GM19397 (cell line): Measurements from ENCODE around the gene EBF3.
"Not testable (repeated sequence)": the region's sequence is repeated elsewhere in the genome, so short reads cannot be mapped to it uniquely, and the experiment has no call there.

Experiments
- ATAC-seq: cut with Tn5 transposase; IDR thresholded peaks from one replicate; pipeline ENCODE4 v1.9.1; 2021; ENCODE audit warnings: mild to moderate bottlenecking, moderate library complexity; ENCODE audit not compliant: unreplicated experiment

Gene EBF3

GRCh38 chr10:129932751-129933433, 31.2 kb downstream of the EBF3 start:
- ATAC-seq, result no peak

GRCh38 chr10:129932182-129932581, 31.9 kb downstream of the EBF3 start:
- no peak for ATAC-seq

DNA sequence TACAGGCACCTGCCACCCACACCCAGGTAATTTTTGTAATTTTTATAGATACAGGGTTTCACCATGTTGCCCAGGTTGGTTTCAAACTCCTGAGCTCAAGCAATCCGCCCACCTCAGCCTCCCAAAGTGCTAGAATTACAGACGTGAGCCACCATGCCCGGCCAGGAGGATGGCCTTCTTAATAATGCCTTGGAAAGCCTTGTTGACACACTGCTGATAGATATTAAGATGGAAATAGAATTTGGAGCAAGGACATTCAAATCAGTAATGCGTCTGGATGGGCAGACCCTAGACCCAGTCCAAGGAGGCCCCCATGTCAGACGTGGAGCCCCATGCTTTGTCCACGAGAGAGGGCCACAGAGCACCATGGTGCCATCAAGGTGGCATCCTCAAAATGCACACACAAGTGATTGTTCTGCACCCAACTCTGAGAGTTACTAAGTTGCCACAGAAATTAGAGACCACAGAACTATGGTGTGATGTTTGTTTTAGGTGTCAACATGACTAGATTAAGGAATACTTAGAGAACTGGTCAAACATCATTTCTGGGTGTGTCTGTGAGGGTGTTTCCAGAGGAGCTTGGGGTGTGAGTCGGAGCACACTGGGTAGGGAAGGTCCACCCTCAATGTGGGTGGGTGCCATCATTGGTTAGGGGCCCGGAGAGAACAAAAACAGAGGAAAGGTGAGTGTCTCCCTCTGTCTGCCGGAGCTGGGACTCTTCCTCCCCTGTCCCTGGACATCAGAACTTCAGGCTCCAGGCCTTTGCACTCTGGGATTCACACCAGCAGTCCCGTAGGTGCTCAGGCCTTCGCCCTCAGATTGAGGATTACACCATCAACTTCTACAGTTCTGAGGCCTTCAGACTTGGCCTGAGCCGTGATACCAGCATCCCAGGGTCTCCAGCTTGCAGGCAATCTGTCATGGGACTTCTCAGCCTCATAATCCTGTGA, 34.5 kb downstream of the EBF3 start:
- no peak for ATAC-seq

GRCh38 chr10:129927351-129928120, 36.5 kb downstream of the EBF3 start:
- ATAC-seq, result no peak

DNA sequence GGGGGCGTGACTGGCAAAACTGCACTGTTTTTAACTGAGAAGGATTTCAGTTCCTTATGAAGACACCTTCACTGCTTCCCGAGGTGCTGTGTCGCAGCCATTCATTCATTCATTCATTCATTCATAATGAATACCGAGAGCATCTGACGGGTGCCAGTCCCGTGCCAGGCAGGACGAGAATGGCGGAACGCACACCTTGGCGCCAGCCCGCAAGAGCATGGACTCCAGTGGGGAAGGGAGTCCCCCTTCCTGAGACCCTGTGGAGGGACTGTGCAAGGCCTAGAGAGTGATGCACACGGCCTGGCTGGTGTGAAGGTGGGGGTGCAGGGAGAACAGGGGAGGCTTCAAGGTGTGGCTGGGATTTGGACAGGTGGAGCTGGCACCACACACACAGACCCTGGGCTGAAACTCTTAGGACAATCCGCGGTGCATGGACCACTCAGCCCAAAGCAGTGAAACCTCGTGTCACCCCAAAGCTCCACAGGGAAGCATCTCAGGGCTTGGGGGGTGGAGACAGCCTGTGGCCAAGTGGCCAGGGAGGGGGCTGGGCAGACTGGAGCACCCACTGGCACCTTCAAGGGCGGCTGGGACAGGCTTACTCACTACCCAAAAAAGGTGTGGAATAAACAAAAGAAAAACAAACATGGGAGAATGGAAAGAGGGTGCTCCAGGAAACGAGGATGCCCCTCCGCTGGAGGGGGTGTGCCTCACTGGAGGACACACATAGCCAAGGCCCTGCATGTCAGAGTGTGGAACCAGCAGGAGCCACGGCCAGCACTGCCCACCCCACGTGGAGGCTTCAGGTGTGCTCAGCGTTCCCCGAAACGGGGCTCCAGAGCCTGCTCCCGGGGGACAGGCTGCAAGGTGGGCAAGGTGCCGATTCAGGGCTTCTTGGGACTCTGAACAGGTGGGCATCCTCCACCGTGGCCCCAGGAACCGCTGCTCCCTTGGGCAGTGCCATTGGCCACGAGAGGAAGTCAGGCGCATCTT, 37.7 kb downstream of the EBF3 start:
- ATAC-seq, result no peak

DNA sequence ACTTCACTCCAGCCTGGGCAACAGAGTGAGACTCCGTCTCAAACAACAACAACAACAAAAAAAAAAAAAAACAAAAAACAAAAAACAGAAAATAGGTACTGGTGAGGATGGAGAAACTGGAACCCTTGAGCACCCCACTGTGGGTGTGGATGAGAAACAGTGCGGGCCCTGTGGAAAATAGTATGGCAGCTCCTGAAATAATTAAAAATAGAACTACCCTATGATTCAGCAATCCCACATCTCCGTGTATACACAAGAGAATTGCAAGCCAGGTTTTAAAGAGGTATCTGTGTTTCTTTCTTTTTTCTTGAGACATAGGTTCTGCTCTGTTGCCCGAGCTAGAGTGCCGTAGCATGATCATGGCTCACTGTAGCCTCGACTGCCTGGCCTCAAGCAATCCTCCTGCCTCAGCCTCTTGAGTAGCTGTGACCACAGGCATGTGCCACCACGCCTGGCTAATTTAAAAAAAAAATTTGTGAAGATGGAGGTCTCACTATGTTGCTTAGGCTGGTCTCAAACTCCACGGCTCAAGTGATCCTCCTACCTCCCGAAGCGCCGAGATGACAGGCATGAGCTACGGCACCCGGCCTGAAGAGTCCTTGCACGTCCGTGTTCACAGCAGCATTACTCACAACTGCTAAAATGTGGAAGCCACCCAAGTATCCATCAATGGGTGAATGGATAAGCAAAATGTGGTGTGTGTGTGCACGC, 39.5 kb downstream of the EBF3 start:
- ATAC-seq, result no peak

GRCh38 chr10:129922598-129923123, 41.4 kb downstream of the EBF3 start:
- no peak for ATAC-seq

- ATAC-seq, result no peak
Measured at GRCh38 chr10:129921801-129922597, 42.1 kb downstream of the EBF3 start.

DNA sequence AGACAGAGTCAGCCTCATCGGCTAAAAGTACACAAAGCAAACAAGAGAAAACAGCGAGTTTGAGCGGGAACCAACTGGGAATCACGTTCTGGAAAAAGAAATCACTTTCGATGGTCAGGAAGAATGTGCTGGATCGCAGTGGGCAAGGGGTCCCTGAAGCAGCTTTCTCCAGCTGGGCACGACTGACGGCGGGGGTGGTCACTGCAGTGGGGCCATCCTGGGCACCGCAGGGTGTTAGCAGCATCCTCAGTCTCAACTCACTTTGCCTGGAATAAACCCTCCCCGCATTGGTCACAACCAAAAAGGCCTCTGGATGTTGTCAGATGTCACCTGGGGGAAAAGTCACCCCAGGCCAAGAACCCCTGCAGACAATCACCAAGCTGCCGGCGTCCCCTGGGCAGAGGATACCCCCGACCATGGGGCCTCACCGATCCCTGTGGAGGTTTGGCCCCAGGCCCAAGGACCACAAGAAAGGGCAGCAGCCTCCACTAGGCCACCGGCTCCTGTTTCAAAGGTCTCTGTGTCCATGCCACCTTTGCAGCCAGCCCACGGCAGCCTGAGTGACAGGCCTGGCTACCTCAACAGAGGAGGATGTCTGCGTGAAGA, 42.9 kb downstream of the EBF3 start:
- no peak for ATAC-seq

GRCh38 chr10:129920187-129920586, 43.9 kb downstream of the EBF3 start:
- not testable (repeated sequence) for ATAC-seq

DNA sequence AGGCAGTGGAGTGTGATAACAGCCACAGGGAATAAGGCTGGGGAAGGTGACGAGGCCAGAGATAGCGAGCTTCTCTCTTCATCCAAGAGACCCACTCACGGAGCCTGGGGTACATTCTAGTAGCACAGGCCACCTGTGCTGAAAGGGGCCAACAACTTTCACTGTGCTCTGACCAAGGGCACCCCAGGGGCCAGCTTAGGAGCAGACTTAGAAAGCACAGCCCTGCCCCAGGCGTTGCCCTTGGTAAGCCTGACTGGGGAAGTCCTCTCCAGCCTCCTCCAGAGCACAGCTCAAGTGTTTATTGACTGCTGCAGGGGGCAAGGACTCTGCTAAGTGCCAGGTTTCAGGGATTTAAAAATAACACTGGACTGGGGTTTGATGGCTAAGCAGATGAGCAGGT, 44.7 kb downstream of the EBF3 start:
- no peak for ATAC-seq

DNA sequence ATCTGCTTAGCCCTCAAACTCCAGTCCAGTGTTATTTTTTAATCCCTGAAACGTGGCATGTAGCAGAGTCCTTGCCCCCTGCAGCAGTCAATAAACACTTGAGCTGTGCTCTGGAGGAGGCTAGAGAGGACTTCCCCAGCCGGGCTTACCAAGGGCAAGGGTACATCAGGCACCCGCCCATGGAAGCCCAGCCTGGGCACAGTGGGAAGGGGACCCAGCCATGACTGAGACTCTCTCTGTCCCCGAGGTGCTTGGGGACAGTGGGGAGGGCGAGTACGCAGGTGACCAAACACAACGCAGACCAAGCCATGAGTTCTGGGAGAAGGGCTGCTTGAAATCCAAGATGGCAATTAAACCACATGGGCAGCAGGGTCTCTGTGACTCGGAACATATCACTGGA, 45.2 kb downstream of the EBF3 start:
- ATAC-seq, result no peak

GRCh38 chr10:129918401-129918800, 45.7 kb downstream of the EBF3 start:
- no peak for ATAC-seq

DNA sequence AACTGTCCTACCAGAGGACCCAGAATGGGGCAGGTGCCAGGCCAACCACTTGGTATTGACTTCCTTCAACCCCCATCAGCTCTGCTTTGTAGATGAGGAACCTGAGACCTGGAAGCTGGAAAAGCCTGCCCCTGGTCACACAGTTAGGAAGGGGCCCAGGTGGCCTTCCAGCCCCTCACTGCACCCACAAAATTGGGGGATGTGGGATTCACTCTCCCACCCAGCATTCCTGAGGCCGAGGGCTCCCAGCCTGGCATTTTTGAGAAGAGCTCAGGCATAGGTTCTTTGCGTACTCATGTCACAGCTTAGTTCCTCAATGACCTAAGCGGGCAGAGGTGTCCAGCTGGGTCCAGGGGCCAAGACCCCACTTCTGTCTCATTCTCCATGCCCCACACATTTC, 46.1 kb downstream of the EBF3 start:
- ATAC-seq, result no peak

DNA sequence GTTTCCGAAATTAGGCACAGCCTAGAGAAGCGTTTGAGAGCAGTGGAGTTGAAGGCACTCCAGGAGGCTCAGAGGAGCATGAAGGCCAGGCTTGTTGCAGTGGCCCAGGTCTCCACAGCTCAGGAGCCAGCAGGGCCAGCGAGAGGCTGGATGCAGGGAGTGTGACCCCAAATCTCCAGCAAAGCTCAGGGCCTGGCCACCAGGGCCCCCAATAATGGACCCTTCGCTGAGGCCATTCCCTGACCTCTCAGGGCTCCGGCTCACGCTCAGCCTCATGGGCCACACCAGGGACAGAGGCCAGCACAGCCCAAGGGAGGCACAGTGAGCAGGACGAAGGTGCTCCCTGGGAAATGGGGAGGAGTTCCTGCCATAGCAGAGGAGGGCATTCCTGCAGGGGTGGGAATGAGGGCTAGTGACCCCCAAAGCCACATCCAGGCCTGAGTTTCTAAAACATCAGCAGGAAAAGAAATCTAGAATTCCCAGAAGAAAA, 47.5 kb downstream of the EBF3 start:
- ATAC-seq, result no peak

DNA sequence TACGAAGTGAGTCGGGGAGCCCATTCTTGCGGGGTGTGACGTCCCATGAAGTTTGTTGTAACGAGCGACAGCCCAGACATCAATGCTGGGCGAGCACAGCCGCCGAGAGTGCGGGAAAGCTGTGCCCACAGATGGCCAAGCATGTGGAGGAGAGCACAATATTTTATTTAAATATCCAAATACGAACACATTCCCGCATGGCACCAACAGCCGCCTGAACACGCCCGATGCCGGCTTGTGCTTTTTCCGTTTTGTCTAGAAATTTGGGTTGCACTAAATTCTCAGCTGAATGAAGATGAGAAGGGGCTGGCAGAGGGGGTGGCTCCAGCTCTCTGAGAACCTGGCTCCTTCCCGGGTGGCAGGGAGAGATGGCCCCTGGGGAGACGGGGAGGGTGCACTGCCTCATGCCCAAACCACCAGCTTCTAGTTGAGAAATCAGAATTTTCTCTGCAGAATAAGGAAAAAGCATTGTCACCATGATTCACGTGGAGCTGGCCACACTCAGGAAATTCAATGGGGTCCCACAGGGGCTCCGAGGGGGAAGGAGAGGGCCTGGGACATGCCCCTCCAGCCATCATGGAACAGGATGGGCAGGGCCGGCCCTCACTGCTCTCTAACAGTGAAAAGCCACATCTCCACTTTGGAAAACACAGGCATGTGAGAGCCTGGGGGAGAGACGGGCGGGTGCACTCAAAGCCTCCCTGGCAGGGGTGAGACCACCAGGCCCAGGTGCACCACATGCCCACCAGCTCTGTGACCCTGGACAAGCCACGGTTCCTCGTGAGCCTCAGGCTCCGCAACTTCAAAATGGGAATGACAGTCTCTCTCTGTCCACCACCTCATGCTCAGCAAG, 48.3 kb downstream of the EBF3 start:
- ATAC-seq, result no peak

DNA sequence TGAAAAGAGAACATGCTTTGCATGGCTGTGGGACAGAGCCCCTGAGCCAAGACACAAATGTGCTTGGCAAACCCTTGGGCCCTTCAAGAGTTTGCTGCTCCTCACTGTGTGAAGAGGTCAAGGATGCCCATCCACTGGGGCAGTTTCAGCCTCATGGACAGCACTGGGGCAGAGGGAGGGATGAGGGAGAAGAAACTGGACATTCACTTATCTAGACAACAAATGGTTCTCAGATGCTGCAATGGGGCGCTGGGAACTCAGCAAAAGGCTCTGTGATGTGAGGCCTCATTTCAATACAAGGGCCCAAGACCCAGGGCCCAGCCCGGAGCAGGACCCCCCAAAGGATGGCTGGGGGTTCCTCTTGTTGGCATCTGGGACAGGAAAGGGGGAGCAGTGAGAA, 49.1 kb downstream of the EBF3 start:
- ATAC-seq, result no peak
